H9 (cell line): ENCODE data around the gene IDH3B. TPM values are rescaled to one million over a fixed set of nuclear protein-coding genes. Genes with fewer than 3 reads are reported as not detected.

Experiments used
- DNase-seq: peaks from one replicate; pipeline ENCODE4 v3.0.0-alpha.2; 2017
- H2AFZ ChIP-seq: one replicate; pipeline ENCODE4 v1.6.1; 2013; ENCODE audit warnings: mild to moderate bottlenecking, low read length, control low read depth, moderate library complexity
- H2AK5ac ChIP-seq: 2 replicates; pipeline ENCODE4 v1.6.1; 2013; ENCODE audit warnings: low read length, control low read depth, mixed read lengths; ENCODE audit not compliant: insufficient read length
- H2BK120ac ChIP-seq: one replicate; pipeline ENCODE4 v1.6.1; 2013; ENCODE audit warnings: low read depth, mild to moderate bottlenecking, low read length, control low read depth, inconsistent platforms; ENCODE audit not compliant: poor library complexity, severe bottlenecking
- H2BK12ac ChIP-seq: 2 replicates; pipeline ENCODE4 v1.6.1; 2013; ENCODE audit warnings: low read length, control low read depth, mixed read lengths, low read depth; ENCODE audit not compliant: insufficient read length
- H2BK15ac ChIP-seq: 2 replicates; pipeline ENCODE4 v1.6.1; 2013; ENCODE audit warnings: low read depth, low read length, control low read depth
- H2BK20ac ChIP-seq: one replicate; pipeline ENCODE4 v1.6.1; 2013; ENCODE audit warnings: low read depth, mild to moderate bottlenecking, low read length, control low read depth, inconsistent platforms; ENCODE audit not compliant: poor library complexity, severe bottlenecking
- H2BK5ac ChIP-seq: 2 replicates; pipeline ENCODE4 v1.6.1; 2013; ENCODE audit warnings: low read length, control low read depth, mixed read lengths; ENCODE audit not compliant: insufficient read length
- H3K14ac ChIP-seq: 2 replicates; pipeline ENCODE4 v1.6.1; 2013; ENCODE audit warnings: low read length, control low read depth; ENCODE audit not compliant: insufficient read depth
- H3K18ac ChIP-seq: 2 replicates; pipeline ENCODE4 v1.6.1; 2013; ENCODE audit warnings: low read depth, mild to moderate bottlenecking, mixed read lengths, low read length, control low read depth; ENCODE audit not compliant: insufficient read length
- H3K23ac ChIP-seq: 2 replicates; pipeline ENCODE4 v1.6.1; 2013; ENCODE audit warnings: low read length, control low read depth, mixed read lengths, low read depth; ENCODE audit not compliant: insufficient read length
- H3K23me2 ChIP-seq: 2 replicates; pipeline ENCODE4 v1.6.1; 2013; ENCODE audit warnings: low read depth, mild to moderate bottlenecking, mixed read lengths, low read length, control low read depth; ENCODE audit not compliant: insufficient read length, poor library complexity, severe bottlenecking
- H3K27ac ChIP-seq: 2 replicates; pipeline ENCODE4 v1.5.1; 2013; ENCODE audit warnings: low read length, control low read depth, mixed read lengths, low read depth; ENCODE audit not compliant: insufficient read length
- H3K27me3 ChIP-seq: 2 replicates; pipeline ENCODE4 v1.6.1; 2013; ENCODE audit warnings: low read length, control low read depth, inconsistent platforms; ENCODE audit not compliant: insufficient read depth
- H3K4ac ChIP-seq: 2 replicates; pipeline ENCODE4 v1.6.1; 2013; ENCODE audit warnings: low read depth, mild to moderate bottlenecking, control low read depth, inconsistent platforms, low read length, moderate library complexity
- H3K4me1 ChIP-seq: 2 replicates; pipeline ENCODE4 v1.6.1; 2013; ENCODE audit warnings: low read length, control low read depth, inconsistent platforms; ENCODE audit not compliant: insufficient read depth
- H3K4me2 ChIP-seq: 2 replicates; pipeline ENCODE4 v1.6.1; 2013; ENCODE audit warnings: low read length, control low read depth, mixed read lengths; ENCODE audit not compliant: insufficient read length, insufficient read depth
- H3K56ac ChIP-seq: 2 replicates; pipeline ENCODE4 v1.6.1; 2013; ENCODE audit warnings: low read depth, mild to moderate bottlenecking, mixed read lengths, low read length, control low read depth; ENCODE audit not compliant: insufficient read length
- H3K79me1 ChIP-seq: 2 replicates; pipeline ENCODE4 v1.6.1; 2013; ENCODE audit warnings: low read depth, mild to moderate bottlenecking, moderate library complexity, low read length, control low read depth, inconsistent platforms; ENCODE audit not compliant: insufficient read depth, poor library complexity, severe bottlenecking
- H3K79me2 ChIP-seq: 2 replicates; pipeline ENCODE4 v1.6.1; 2013; ENCODE audit warnings: low read length, control low read depth, inconsistent platforms; ENCODE audit not compliant: insufficient read depth
- H3K9ac ChIP-seq: 2 replicates; pipeline ENCODE4 v1.6.1; 2013; ENCODE audit warnings: low read length, control low read depth, mixed read lengths; ENCODE audit not compliant: insufficient read length; ENCODE audit errors: extremely low read depth
- H3K9me3 ChIP-seq: one replicate; pipeline ENCODE4 v1.6.1; 2013; ENCODE audit warnings: low read depth, low read length, inconsistent platforms; ENCODE audit not compliant: control insufficient read depth
- H3T11ph ChIP-seq: one replicate; pipeline ENCODE4 v1.6.1; 2013; ENCODE audit warnings: mild to moderate bottlenecking, low read length, control low read depth, inconsistent platforms
- H4K20me1 ChIP-seq: one replicate; pipeline ENCODE4 v1.6.1; 2013; ENCODE audit not compliant: control insufficient read depth, insufficient read length, insufficient read depth
- H4K5ac ChIP-seq: 2 replicates; pipeline ENCODE4 v1.6.1; 2013; ENCODE audit warnings: low read depth, mild to moderate bottlenecking, mixed read lengths, low read length, control low read depth; ENCODE audit not compliant: insufficient read length
- H4K8ac ChIP-seq: replicated peaks from 2 replicates; pipeline ENCODE4 v1.6.1; 2013; ENCODE audit warnings: low read length, control low read depth, mixed read lengths, low read depth; ENCODE audit not compliant: insufficient read length
- H4K91ac ChIP-seq: 2 replicates; pipeline ENCODE4 v1.6.1; 2013; ENCODE audit warnings: low read depth, mild to moderate bottlenecking, moderate library complexity, mixed read lengths, low read length, control low read depth; ENCODE audit not compliant: insufficient read length
- H3K27ac Mint-ChIP-seq, 3 experiments: 2 replicates in 2 of 3; 3 replicates in 1 of 3; pipeline ENCODE4 v1.8.0; 2020 to 2021; ENCODE audit warnings: mixed read lengths in 3 of 3, mild to moderate bottlenecking in 1 of 3, moderate library complexity in 1 of 3
- H3K27me3 Mint-ChIP-seq: 2 replicates; pipeline ENCODE4 v1.8.0; 2021; ENCODE audit warnings: low read depth, mild to moderate bottlenecking, moderate library complexity, mixed read lengths
- H3K36me3 Mint-ChIP-seq, 3 experiments: 2 replicates in 2 of 3; 3 replicates in 1 of 3; pipeline ENCODE4 v1.8.0; 2020 to 2021; ENCODE audit warnings: low read depth in 3 of 3, mixed read lengths in 3 of 3; ENCODE audit not compliant: insufficient read depth in 1 of 3
- H3K4me1 Mint-ChIP-seq, 2 experiments: 2 replicates each; pipeline ENCODE4 v1.8.0; 2020; ENCODE audit warnings: mixed read lengths in 2 of 2
- H3K4me3 Mint-ChIP-seq, 2 experiments: 2 replicates in 1 of 2; 3 replicates in 1 of 2; pipeline ENCODE4 v1.8.0; 2020 to 2021; ENCODE audit warnings: mild to moderate bottlenecking in 2 of 2, mixed read lengths in 2 of 2, moderate library complexity in 1 of 2
- H3K9me3 Mint-ChIP-seq, 2 experiments: 2 replicates in 1 of 2; 3 replicates in 1 of 2; pipeline ENCODE4 v1.8.0; 2020; ENCODE audit warnings: mild to moderate bottlenecking in 2 of 2, mixed read lengths in 2 of 2, moderate library complexity in 1 of 2
- WGBS: extraction: QIAGEN DNeasy Blood & Tissue Kit; methylation state at CpG from one replicate; pipeline ENCODE4 v1.1.7; 2013; ENCODE audit warnings: missing lambda C conversion rate, low lambda C conversion rate, mixed read lengths; ENCODE audit not compliant: insufficient read length; ENCODE audit errors: extremely low coverage; 5-methylcytosine and 5-hydroxymethylcytosine counted together
- total RNA-seq: library from RNA; stranded (reverse); gene quantifications from 2 replicates; pipeline ENCODE4 v1.2.1, GENCODE V29; 2021
- TF ChIP-seq, protein P1 (sequence below): fragments of 200-600 bp; sonication (generic); conservative IDR thresholded peaks from 3 replicates; pipeline ENCODE4 v1.8.0; 2021; ENCODE audit warnings: antibody characterized with exemption, mild to moderate bottlenecking

The IDH3B gene
- total RNA-seq, 1 experiment from 2014 or later: 114 TPM

DNA sequence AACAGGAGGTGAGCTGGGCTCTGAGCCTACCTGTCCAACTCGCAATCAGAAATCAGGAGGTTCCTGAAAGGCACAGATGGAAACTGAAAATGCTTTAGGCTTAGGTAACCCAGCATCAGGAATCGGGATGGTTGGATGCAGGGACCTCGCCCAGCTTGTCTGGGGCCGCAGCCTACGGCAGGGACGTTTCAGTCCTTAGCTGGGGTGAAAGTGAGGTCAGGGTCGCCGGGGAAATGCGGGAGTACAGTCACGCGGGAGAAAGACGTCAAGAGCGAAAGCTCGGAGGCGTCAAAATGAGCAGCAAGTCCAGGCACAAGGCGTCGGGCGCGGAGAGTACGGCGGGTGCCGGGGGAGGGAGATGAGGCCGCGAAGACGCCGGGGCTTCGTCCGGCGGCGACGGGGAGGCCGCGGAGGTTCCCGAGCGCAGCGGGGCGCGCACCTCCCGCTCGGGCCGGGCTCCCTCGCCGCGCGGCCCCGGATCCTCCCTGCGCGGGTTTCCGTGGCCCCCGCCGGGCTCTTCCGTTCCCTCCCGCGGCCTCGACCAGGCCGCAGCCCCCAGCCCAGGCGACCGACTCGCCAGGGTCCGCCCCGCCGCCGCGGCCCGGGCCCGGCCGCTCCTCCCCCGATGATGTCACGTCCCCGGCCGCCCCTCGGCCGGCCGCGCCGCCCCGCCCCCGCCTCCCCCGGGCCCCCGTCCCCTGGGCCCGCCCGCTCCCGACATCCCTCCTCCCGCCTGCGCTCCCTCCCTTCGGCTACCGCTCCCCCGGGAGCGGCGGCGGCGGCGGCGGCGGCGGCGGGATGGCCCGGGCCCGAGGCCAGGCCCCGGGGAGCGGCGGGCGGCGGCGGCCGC, 28.2 kb upstream of the IDH3B start, which contains the start of gene EBF4:
Gene EBF4 (plus strand): TSS at position 745 of the 850 bp plus-strand sequence. CDS start 866 bp downstream, outside the sequence.
- Histone ChIP-seq H4K8ac (no peak within 1 kb of the TSS), H3T11ph (no peak within 1 kb of the TSS), H3K9me3 (no peaks in the 10 kb centered on the region), H2BK5ac (no peak within 1 kb of the TSS), H2BK120ac (no peak within 1 kb of the TSS), H2BK20ac (no peak within 1 kb of the TSS), H3K4ac (no peak within 1 kb of the TSS), H3K27me3 (peaks cover 55% of the 10 kb centered on the region), H2AFZ (no peak within 1 kb of the TSS), H3K23me2 (peaks cover 4% of the 10 kb centered on the region), H2AK5ac (no peak within 1 kb of the TSS), H4K91ac (no peak within 1 kb of the TSS), H3K27ac (no peak within 1 kb of the TSS), H3K23ac (no peak within 1 kb of the TSS), H2BK15ac (no peak within 1 kb of the TSS), H3K4me2 (peak within 1 kb of the TSS; percentile 39), H4K5ac (no peak within 1 kb of the TSS), H3K9ac (no peak within 1 kb of the TSS), H3K4me1 (no peaks in the 10 kb centered on the region), H3K14ac (no peak within 1 kb of the TSS), H4K20me1 (peaks cover 4% of the 10 kb centered on the region), H3K18ac (no peak within 1 kb of the TSS), H2BK12ac (no peak within 1 kb of the TSS), H3K79me2 (no peaks in the 10 kb centered on the region), H3K79me1 (no peaks in the 10 kb centered on the region), H3K56ac (no peak within 1 kb of the TSS)
- Mint-ChIP-seq H3K4me3 (peak within 1 kb of the TSS; percentile 81 to 86), H3K27me3 (peaks cover 86% of the 10 kb centered on the region), H3K4me1 (peaks cover 20 to 39% of the 10 kb centered on the region in 2 experiments), H3K36me3 (peaks cover 0 to 5% (median 0%) of the 10 kb centered on the region in 3 experiments; a peak in 2 of 7 replicates), H3K9me3 (peaks cover 2 to 3% of the 10 kb centered on the region in 2 experiments), H3K27ac (peak within 1 kb of the TSS in 1 of 3 experiments; percentile 18; a peak in 1 of 7 replicates)
- DNase-seq: peak; percentile 52
- TF ChIP-seq, protein P1, sequence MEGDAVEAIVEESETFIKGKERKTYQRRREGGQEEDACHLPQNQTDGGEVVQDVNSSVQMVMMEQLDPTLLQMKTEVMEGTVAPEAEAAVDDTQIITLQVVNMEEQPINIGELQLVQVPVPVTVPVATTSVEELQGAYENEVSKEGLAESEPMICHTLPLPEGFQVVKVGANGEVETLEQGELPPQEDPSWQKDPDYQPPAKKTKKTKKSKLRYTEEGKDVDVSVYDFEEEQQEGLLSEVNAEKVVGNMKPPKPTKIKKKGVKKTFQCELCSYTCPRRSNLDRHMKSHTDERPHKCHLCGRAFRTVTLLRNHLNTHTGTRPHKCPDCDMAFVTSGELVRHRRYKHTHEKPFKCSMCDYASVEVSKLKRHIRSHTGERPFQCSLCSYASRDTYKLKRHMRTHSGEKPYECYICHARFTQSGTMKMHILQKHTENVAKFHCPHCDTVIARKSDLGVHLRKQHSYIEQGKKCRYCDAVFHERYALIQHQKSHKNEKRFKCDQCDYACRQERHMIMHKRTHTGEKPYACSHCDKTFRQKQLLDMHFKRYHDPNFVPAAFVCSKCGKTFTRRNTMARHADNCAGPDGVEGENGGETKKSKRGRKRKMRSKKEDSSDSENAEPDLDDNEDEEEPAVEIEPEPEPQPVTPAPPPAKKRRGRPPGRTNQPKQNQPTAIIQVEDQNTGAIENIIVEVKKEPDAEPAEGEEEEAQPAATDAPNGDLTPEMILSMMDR: no peak
- WGBS: no CpG with 5 or more reads among the region's 106 CpGs
